IPS-15b (cell line): ENCODE results near the gene EIF2B2.

Source experiments
- H3K27me3 ChIP-seq: one replicate; pipeline ENCODE4 v1.6.1; 2013; ENCODE audit warnings: low read length; ENCODE audit not compliant: control insufficient read depth, insufficient read depth
- H3K36me3 ChIP-seq: one replicate; pipeline ENCODE4 v1.6.1; 2013; ENCODE audit warnings: low read length; ENCODE audit not compliant: control insufficient read depth, insufficient read depth
- H3K4me1 ChIP-seq: one replicate; pipeline ENCODE4 v1.6.1; 2013; ENCODE audit warnings: mild to moderate bottlenecking, low read length; ENCODE audit not compliant: control insufficient read depth, insufficient read depth
- H3K4me3 ChIP-seq: one replicate; pipeline ENCODE4 v1.5.1; 2013; ENCODE audit warnings: low read depth, low read length
- H3K9ac ChIP-seq: one replicate; pipeline ENCODE4 v1.6.1; 2013; ENCODE audit warnings: low read depth, mild to moderate bottlenecking, low read length
- H3K9me3 ChIP-seq: one replicate; pipeline ENCODE4 v1.6.1; 2013; ENCODE audit warnings: mild to moderate bottlenecking, low read length; ENCODE audit not compliant: control insufficient read depth, insufficient read depth

Gene EIF2B2

DNA sequence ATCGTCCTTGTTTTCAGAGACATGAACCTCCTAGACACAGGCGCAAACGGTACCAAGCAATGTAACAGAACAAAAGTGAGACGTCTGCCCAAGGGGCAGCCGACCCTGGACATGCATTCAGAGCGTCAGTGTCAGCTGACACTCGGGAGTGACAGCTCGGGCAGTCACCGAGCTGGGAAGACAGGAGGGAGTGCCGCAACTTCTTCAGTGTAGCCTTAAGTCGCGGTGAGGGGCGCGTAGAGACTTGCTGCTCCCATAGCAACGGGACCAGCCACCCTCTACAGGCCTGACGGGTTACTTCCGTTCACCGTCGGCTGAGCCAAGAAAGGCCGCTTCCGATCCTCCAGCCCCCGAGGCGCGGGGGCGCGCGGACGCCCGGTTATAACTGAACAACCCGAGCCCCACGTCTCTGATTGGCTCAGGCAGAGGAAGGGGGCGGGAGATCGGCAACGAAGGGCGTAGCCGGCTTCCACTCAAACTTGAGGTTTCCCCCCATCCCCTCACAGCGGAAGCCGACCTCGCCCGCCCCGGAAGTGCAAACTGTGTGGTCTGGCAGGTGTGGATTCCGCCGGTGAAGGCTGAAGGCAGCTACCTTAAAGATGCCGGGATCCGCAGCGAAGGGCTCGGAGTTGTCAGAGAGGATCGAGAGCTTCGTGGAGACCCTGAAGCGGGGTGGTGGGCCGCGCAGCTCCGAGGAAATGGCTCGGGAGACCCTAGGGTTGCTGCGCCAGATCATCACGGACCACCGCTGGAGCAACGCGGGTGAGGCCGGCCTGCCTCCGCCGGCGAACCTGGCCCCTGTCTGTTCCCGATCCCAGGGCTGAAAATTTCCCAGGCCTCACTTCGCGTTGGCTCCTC lies at the start of gene EIF2B2:
TSS of gene EIF2B2 (plus strand) at position 530 of the 858 bp plus-strand sequence. CDS start at position 600, 70 bp downstream.
- no peaks in the 10 kb centered on the region for H3K4me1 ChIP-seq
- no peaks in the 10 kb centered on the region for H3K9me3 ChIP-seq
- peaks cover 11% of the 10 kb centered on the region for H3K36me3 ChIP-seq

DNA sequence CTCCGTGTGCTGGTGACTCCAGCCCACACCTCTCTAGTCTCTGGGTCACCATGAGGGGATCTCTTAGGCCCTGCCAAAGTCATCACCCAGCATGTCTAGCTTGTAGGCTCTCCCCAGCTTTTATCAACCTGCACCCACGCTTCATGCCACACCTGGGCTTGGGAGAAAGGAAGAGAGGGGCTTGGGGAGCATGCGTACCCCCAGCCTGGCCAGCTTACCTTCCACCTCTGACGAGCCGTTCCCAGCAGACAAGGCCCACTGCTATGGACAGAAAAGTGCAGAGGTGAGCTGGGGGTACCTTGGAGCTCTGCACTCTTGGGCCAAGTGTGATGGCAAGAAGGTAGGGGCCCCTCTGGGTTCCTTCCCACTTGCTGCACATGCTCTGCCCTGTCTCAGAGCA lies 49.0 kb upstream of the EIF2B2 start:
- no peak overlapping the region for H3K4me3 ChIP-seq
- peaks cover 4% of the 10 kb centered on the region for H3K4me1 ChIP-seq
- no peak overlapping the region for H3K9ac ChIP-seq
- no peaks in the 10 kb centered on the region for H3K36me3 ChIP-seq
- peaks cover 9% of the 10 kb centered on the region for H3K27me3 ChIP-seq
- H3K9me3 ChIP-seq: no peaks in the 10 kb centered on the region

More for the DNA sequence above, at the start of gene EIF2B2:
- Histone ChIP-seq H3K9ac (peak within 1 kb of the TSS; percentile 80), H3K27me3 (no peaks in the 10 kb centered on the region), H3K4me3 (peak within 1 kb of the TSS; percentile 94)

- no peak overlapping the region for H3K9ac ChIP-seq
- H3K9me3 ChIP-seq: no peaks in the 10 kb centered on the region
- no peak overlapping the region for H3K4me3 ChIP-seq
Observed at GRCh38 chr14:74954232-74954946, 48.3 kb upstream of the EIF2B2 start.

DNA sequence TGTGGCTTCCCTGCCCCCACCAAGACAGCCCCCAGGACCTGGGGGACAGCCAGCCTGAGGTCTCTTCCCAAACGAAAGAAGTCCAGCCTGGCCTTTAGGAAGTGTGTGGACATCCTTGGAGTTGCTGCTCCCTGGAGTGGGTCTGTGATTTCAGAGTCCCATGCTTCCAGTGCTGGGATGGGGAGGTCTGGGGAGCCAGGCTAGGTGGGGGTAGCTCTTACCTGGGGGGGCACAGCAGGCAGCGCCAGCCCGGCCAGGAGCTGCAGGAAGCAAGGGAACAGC lies 47.8 kb upstream of the EIF2B2 start:
- Histone ChIP-seq H3K27me3 (peaks cover 9% of the 10 kb centered on the region), H3K36me3 (no peaks in the 10 kb centered on the region), H3K9ac (peak overlapping the region; percentile 60), H3K9me3 (no peaks in the 10 kb centered on the region), H3K4me3 (peak overlapping the region; percentile 54), H3K4me1 (peaks cover 4% of the 10 kb centered on the region)

More at GRCh38 chr14:74954232-74954946, 48.3 kb upstream of the EIF2B2 start:
- peaks cover 4% of the 10 kb centered on the region for H3K4me1 ChIP-seq
- peaks cover 9% of the 10 kb centered on the region for H3K27me3 ChIP-seq
- no peaks in the 10 kb centered on the region for H3K36me3 ChIP-seq

DNA sequence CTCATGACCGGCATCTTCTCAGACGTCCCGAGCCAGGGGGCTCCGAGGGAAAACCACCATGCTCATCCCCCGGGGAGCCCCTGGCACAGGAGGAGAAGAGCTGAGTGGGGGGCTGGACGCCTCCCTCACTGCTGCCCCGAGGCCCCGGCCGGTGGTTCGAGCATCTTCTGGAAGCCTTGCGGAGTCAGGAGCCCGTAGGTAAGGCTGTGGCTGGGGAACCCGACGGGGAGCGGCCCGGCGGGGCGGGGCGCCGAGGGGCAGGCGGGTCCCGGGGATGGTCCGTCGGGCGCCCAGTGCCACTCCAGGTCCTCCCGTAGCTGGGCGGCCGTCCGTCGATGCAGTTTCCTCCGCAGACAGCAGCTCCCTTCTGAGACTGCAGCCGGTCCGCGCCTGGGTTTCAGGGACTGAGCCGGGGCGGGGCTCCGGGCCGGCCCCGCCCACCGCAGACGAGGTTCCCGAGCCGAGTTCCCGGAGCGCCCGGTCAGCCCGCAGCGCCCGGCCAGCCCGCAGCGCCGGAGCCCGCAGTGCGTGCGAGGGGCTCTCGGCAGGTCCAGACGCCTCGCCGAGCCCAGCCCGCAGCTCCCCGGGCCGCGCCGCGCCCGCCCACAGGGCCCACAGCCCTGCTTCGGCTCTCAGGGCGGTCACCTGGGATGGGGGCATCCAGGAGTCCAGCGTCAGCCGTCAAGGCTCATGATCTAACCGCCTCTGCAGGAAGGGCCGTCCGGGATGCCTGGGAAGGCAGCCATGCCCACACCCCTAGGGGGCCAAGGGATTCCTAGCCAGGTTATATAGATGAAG lies 47.3 kb upstream of the EIF2B2 start, which contains the start of gene PGF:
TSS of gene PGF (minus strand) at position 369 of the 798 bp plus-strand sequence. CDS start at position 14, 355 bp downstream.
- Histone ChIP-seq H3K27me3 (peaks cover 9% of the 10 kb centered on the region), H3K9me3 (no peaks in the 10 kb centered on the region), H3K4me3 (peak within 1 kb of the TSS; percentile 55), H3K9ac (peak within 1 kb of the TSS; percentile 60), H3K36me3 (no peaks in the 10 kb centered on the region), H3K4me1 (peaks cover 4% of the 10 kb centered on the region)

- Histone ChIP-seq H3K9me3 (no peaks in the 10 kb centered on the region), H3K4me1 (peaks cover 4% of the 10 kb centered on the region), H3K9ac (peak overlapping the region; percentile 47), H3K4me3 (peak overlapping the region; percentile 55), H3K27me3 (peaks cover 9% of the 10 kb centered on the region), H3K36me3 (no peaks in the 10 kb centered on the region)
Observed at GRCh38 chr14:74956027-74956279, 46.8 kb upstream of the EIF2B2 start.

DNA sequence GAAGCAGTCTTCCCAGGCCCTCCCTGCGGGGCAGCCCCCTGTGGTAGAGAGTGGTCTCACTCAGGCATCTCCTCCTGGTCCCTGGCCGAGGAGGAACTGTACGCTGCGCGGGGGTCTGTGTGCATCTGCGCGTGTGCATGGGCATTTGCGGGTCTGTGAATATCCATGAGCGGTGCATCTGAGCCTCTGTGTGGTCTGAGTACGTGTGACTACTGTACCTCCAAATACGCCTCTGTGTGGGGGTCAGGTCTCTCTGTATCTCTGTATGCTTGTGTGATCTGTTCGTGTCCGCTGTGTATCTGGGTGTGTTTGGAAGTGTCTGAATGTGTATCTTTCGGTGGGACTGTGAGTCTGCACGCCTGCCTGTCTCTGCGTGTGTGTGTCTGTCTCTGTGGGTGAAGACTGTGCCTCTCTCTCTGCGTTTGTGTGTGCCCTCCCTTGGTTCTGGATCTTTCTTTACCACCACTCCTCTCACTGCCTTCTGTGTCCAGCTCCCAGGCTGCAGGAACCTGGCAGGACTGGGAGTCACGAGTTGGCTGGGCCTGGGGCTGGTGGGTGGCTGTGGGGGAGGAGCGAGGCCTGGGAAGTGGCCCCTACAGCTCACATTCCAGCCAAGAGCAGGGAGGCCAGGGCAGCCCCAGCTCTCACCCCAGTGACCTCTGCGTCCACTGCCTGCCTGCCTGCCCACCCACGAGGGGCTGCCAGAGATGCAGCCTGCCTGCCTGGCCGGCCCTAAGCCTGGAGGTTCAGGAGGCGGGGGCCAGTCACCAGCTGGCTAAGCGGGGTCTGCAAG lies 46.2 kb upstream of the EIF2B2 start:
- Histone ChIP-seq H3K9ac (no peak overlapping the region), H3K9me3 (no peaks in the 10 kb centered on the region), H3K36me3 (no peaks in the 10 kb centered on the region), H3K4me3 (peak overlapping the region; percentile 55), H3K4me1 (peaks cover 4% of the 10 kb centered on the region), H3K27me3 (peaks cover 9% of the 10 kb centered on the region)

- H3K4me3 ChIP-seq: no peak overlapping the region
- H3K4me1 ChIP-seq: peaks cover 6% of the 10 kb centered on the region
- peaks cover 9% of the 10 kb centered on the region for H3K27me3 ChIP-seq
- H3K36me3 ChIP-seq: no peaks in the 10 kb centered on the region
- H3K9ac ChIP-seq: no peak overlapping the region
- no peaks in the 10 kb centered on the region for H3K9me3 ChIP-seq
Observed at GRCh38 chr14:74959596-74960180, 43.0 kb upstream of the EIF2B2 start.

DNA sequence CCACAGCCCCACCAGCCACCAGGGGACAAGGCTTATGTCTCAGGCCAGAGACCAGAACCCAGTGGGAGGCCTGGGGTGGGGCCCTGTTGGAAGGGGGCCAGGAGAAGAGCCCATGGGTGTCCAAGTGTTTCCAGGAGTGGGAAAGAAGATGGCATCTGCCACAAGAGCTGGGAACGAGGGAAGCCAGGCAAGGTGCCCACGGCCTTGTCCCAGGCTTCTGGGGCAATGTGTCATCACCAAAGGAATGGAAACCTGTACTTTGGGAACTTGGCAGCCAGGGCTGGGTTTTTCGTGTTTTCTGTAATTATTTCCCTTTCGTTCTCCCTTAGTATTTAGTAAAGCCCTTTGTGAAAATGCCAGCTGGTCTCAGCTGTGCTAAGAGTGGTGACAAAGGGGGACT lies 42.0 kb upstream of the EIF2B2 start:
- no peaks in the 10 kb centered on the region for H3K9me3 ChIP-seq
- no peaks in the 10 kb centered on the region for H3K36me3 ChIP-seq
- H3K27me3 ChIP-seq: peaks cover 9% of the 10 kb centered on the region

DNA sequence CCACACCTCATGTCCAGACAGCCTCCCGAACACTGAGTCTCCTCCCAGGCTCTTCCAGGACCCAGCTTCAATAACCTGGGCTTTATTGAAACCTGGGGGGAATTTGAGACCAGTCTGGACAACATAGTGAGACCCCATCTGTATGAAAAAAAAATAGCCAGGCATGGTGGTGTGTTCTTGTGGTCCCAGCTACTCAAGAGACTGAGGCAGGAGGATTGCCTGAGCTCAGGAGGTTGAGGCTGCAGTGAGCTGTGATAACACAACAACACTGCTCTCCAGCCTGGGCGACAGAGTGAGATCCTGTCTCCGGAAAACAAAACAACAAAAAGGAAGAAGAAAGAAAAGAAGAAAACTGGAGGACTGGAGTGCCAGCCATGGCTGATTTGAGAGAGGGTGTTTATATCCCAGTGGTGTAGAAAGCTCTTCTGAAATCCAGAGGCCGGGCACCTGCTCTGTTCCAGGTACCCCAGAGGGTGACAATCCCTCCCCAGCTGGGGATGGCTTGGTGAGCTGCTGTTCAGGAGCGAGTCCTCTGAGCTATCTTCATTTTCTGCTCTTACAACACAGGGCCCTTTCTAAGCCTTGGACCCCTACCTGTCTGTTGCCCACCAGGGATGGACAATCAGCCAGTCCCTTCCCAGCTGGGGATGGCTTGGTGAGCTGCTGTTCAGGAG lies 41.3 kb upstream of the EIF2B2 start:
- Histone ChIP-seq H3K9ac (no peak overlapping the region), H3K4me3 (no peak overlapping the region), H3K9me3 (no peaks in the 10 kb centered on the region), H3K4me1 (peaks cover 2% of the 10 kb centered on the region), H3K36me3 (no peaks in the 10 kb centered on the region), H3K27me3 (peaks cover 2% of the 10 kb centered on the region)

More for the DNA sequence above, 42.0 kb upstream of the EIF2B2 start:
- Histone ChIP-seq H3K9ac (no peak overlapping the region), H3K4me3 (no peak overlapping the region), H3K4me1 (peaks cover 6% of the 10 kb centered on the region)
